ENCODE data around the gene ACTN2. TPM values are rescaled to one million over a fixed set of nuclear protein-coding genes. Genes with fewer than 3 reads are reported as not detected.

The ACTN2 gene
- polyA plus RNA-seq, 3 donors: 0.07 TPM; not detected in 2

- no peaks in the 10 kb centered on the region for H3K9me3 ChIP-seq (replicated peaks in 1 of 2; ENCODE audit: control insufficient read depth in 1 of 2, insufficient read depth in 1 of 2, low read length in 2 of 2)
- H3K4me1 ChIP-seq (ENCODE audit: control insufficient read depth in 1 of 2, insufficient read depth in 2 of 2, low read length in 2 of 2): no peaks in the 10 kb centered on the region
- no peak overlapping the region for H3K27ac Mint-ChIP-seq
- peaks cover 0 to 3% of the 10 kb centered on the region in 2 donors for H3K27me3 ChIP-seq (ENCODE audit: control insufficient read depth in 2 of 2, insufficient read depth in 2 of 2, low read length in 2 of 2)
- no peak overlapping the region for H3K4me2 ChIP-seq (replicated peaks; ENCODE audit: extremely low read depth, low read length, poor library complexity, severe bottlenecking)
- H3K36me3 ChIP-seq (replicated peaks in 1 of 2; ENCODE audit: control insufficient read depth in 1 of 2, insufficient read depth in 2 of 2, low read length in 2 of 2): no peaks in the 10 kb centered on the region
- no peak overlapping the region for H3K27ac ChIP-seq (ENCODE audit: low read depth in 1 of 2, low read length in 2 of 2)
- no peak for TF ChIP-seq CTCF (IDR thresholded peaks at IDR 0.05)
- DNase-seq: no peak
- peaks cover 2 to 5% (median 5%) of the 10 kb centered on the region in 3 donors for H3K27me3 Mint-ChIP-seq (ENCODE audit: low read depth in 3 of 3)
- H3K79me2 ChIP-seq (ENCODE audit: insufficient read depth, low read length): no peaks in the 10 kb centered on the region
- no peak overlapping the region for H3K4me3 ChIP-seq (replicated peaks in 1 of 3; ENCODE audit: low read depth in 2 of 3, low read length in 3 of 3)
- H3K9me3 Mint-ChIP-seq: no peaks in the 10 kb centered on the region
- H4K20me1 ChIP-seq (ENCODE audit: insufficient read depth, low read length): no peaks in the 10 kb centered on the region
- intact Hi-C loops (cut with micrococcal nuclease): no loop called here
- no peak overlapping the region for H3K4me3 Mint-ChIP-seq
- no CpG with 5 or more reads among the region's 5 CpGs for WGBS (ENCODE audit: insufficient coverage)
- H3K9ac ChIP-seq (ENCODE audit: insufficient read depth, low read length, poor library complexity, severe bottlenecking): no peak overlapping the region
- H3K4me1 Mint-ChIP-seq: peaks cover 3% of the 10 kb centered on the region
- H3K36me3 Mint-ChIP-seq: no peaks in the 10 kb centered on the region
- H2AFZ ChIP-seq (ENCODE audit: insufficient read depth, low read depth, low read length, poor library complexity, severe bottlenecking): no peak overlapping the region
These were observed 75.3 kb downstream of the ACTN2 start for GRCh38 chr1:236761397-236762132.

- Histone ChIP-seq H3K9me3 (replicated peaks in 1 of 2; ENCODE audit: control insufficient read depth in 1 of 2, insufficient read depth in 1 of 2, low read length in 2 of 2) (no peaks in the 10 kb centered on the region), H4K20me1 (ENCODE audit: insufficient read depth, low read length) (no peaks in the 10 kb centered on the region), H3K4me1 (ENCODE audit: control insufficient read depth in 1 of 2, insufficient read depth in 2 of 2, low read length in 2 of 2) (no peaks in the 10 kb centered on the region), H3K9ac (ENCODE audit: insufficient read depth, low read length, poor library complexity, severe bottlenecking) (no peak overlapping the region), H3K4me3 (replicated peaks in 1 of 3; ENCODE audit: low read depth in 2 of 3, low read length in 3 of 3) (no peak overlapping the region), H3K36me3 (replicated peaks in 1 of 2; ENCODE audit: control insufficient read depth in 1 of 2, insufficient read depth in 2 of 2, low read length in 2 of 2) (no peaks in the 10 kb centered on the region), H3K4me2 (replicated peaks; ENCODE audit: extremely low read depth, low read length, poor library complexity, severe bottlenecking) (no peak overlapping the region), H3K27ac (ENCODE audit: low read depth in 1 of 2, low read length in 2 of 2) (no peak overlapping the region), H3K27me3 (ENCODE audit: control insufficient read depth in 2 of 2, insufficient read depth in 2 of 2, low read length in 2 of 2) (peaks cover 0 to 3% of the 10 kb centered on the region in 2 donors), H2AFZ (ENCODE audit: insufficient read depth, low read depth, low read length, poor library complexity, severe bottlenecking) (no peak overlapping the region), H3K79me2 (ENCODE audit: insufficient read depth, low read length) (no peaks in the 10 kb centered on the region)
- Mint-ChIP-seq H3K36me3 (no peaks in the 10 kb centered on the region), H3K4me1 (peaks cover 3% of the 10 kb centered on the region), H3K4me3 (no peak overlapping the region), H3K27me3 (ENCODE audit: low read depth in 3 of 3) (peaks cover 2 to 6% (median 5%) of the 10 kb centered on the region in 3 donors), H3K9me3 (no peaks in the 10 kb centered on the region), H3K27ac (peak overlapping the region in 1 of 7 donors; percentile 32)
- intact Hi-C loops (cut with micrococcal nuclease): no loop called here
- no peak for TF ChIP-seq CTCF (IDR thresholded peaks at IDR 0.05)
- DNase-seq: peak; percentile 11 to 27 (median 20)
- 77% methylated on average over 7 of the region's 15 CpGs for WGBS (ENCODE audit: insufficient coverage)
These were observed 76.1 kb downstream of the ACTN2 start for GRCh38 chr1:236762410-236762809.

Data from CD14-positive monocyte (primary cell).